ENCODE measurements around the gene GLT1D1.

The GLT1D1 gene

GRCh38 chr12:128856035-128856790 lies 2.9 kb downstream of the GLT1D1 start:
- no peak for DNase-seq (ENCODE audit: low spot score)

DNA sequence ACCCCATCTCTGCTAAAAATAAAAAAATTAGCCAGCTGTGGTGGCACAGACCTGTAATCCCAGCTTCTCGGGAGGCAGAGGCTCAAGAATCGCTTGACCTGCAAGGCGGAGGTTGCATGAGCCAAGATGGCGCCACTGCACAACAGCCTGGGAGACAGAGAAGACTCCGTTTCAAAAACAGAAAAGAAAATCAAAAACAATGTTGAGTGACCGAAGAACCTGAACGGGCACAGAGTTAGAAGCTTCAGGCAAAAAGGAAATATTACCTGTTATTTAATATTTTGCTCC lies 3.5 kb downstream of the GLT1D1 start:
- no peak for DNase-seq (ENCODE audit: low spot score)

GRCh38 chr12:128857133-128857763 lies 4.0 kb downstream of the GLT1D1 start:
- no peak for DNase-seq (ENCODE audit: low spot score)

- DNase-seq (ENCODE audit: low spot score), result no peak
Observed at GRCh38 chr12:128859311-128859710, 6.0 kb downstream of the GLT1D1 start.

GRCh38 chr12:128861226-128862016 lies 8.1 kb downstream of the GLT1D1 start:
- peak; percentile 49 for DNase-seq (ENCODE audit: low spot score)

- no peak for DNase-seq (ENCODE audit: low spot score)
Observed at GRCh38 chr12:128863957-128864356, 10.7 kb downstream of the GLT1D1 start.

DNA sequence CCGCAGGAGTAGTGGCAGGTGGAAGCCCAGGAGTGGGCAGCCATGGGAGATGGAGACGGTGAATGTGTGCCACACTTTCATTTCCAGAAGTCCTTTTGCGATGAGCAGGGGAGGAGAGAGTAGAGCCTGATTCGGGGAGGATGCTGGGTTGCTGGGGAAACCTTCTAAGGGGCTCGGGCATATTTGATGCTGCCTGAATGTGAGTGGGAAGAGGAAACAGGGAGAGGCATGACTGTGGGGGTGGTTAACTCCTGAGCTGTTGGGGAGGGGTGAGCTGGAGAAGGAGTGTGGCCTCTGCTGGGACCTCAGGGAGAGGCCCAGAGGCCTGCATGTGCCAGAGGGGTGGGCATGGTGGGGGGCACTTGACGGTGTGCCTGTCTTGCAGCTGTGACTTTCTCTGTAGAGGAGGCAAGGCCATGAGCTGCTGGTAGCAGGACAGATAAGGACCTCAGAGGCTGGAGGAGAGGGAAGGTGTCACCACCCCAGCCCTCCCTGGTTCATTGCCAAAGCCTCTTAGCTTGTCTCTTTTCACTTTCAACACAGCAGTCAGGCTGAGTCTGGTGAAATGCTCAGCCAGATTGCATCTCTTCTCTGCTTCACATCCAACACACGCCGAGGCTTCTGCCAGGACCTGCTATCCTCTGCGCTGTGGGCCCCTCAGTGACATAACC lies 11.4 kb downstream of the GLT1D1 start:
- no peak for DNase-seq (ENCODE audit: low spot score)

- DNase-seq (ENCODE audit: low spot score), result no peak
Observed at GRCh38 chr12:128867466-128867865, 14.2 kb downstream of the GLT1D1 start.

DNA sequence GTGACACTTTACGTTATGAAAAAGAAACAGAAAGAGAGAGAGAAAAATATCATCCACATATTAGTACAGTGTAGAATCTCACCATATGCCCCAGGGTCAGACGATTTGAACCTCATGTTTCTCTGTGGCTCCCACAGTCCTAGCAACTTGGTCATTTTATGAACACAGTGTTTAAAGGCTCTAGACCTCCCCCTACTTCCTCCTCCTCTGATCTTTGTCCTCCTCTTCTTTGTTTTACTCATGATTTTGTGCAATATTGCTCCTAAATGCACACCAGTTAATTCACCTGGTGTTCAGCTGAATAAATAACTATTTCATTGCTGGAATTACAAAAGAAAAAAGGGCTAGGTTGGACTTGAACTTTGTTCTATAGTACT lies 18.2 kb downstream of the GLT1D1 start:
- DNase-seq (ENCODE audit: low spot score), result no peak

DNA sequence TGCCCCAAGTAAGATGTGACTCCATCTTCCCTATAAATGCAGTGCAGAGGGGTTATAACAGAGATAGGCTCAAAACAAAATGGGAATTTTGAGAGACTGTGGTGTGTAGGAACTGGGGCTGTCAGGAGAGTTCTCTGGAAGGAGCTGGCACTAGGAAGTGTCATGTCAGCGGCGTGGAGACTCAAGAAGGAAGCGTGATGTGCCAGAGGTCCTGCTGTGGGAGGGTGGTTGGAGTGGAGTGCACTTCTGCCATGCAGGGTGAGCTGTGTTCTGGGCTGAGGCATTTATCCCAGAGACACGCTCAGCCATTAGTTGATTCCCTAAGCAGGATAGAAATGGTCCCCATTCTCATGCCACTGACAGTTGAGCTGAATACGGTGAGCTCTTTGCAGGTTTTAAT lies 19.0 kb downstream of the GLT1D1 start:
- no peak for DNase-seq (ENCODE audit: low spot score)

- DNase-seq (ENCODE audit: low spot score), result no peak
Observed at GRCh38 chr12:128876559-128876958, 23.3 kb downstream of the GLT1D1 start.

GRCh38 chr12:128879898-128880764 lies 26.9 kb downstream of the GLT1D1 start:
- DNase-seq (ENCODE audit: low spot score), result no peak

DNA sequence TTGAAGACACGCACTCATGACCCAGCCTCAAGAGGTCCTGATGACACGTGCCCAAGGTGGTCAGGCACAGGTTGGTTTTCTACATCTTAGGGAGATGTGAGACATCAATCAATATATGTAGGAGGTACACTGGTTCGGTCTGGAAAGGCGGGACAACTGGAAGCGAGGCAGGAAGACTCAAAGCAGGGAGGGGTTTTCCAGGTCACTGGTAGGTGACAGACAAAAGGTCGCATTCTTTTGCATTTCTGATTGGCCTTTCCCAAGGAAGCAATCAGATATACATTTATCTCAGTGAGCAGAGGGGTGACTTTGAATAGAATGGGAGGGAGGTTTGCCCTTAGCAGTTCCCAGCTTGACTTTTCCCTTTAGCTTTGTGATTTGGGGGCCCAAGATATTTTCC lies 38.6 kb downstream of the GLT1D1 start:
- no peak for DNase-seq (ENCODE audit: low spot score)

- no peak for DNase-seq (ENCODE audit: low spot score)
Observed at GRCh38 chr12:128903236-128903635, 50.0 kb downstream of the GLT1D1 start.

- peak; percentile 8 for DNase-seq (ENCODE audit: low spot score)
Observed at GRCh38 chr12:128905003-128905544, 51.8 kb downstream of the GLT1D1 start.

DNA sequence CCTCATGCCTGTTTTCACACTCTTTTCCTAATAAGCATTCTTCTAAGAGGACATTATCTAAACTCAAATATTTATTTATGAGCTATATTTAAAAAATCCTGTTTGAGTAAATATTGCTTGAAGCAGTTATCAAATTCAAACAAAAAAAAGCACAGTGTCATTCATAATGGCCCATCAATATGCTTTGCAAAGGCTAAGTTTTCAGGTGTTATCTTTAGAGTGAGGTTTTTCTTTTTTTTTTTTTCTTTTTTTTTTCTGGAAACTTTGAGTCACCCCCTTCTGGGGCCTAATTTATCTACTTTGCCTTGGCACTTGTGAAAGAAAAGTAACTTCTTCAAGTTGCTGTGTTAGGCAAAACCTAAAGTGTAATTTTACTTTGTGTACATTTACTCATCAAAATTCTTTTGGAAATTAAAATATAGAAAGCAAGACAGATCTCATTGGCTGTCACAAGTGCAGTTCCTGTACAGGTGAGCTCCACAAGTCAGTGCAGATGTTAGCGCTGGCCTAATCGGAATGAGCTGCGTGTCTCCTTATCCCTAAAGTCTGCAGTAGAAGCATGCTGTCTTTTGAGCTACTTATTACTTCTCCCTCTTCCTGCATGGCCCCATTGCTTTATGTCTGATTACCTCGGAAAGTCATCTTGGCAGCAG lies 53.3 kb downstream of the GLT1D1 start:
- DNase-seq (ENCODE audit: low spot score), result no peak

GRCh38 chr12:128908254-128908653 lies 55.0 kb downstream of the GLT1D1 start:
- DNase-seq (ENCODE audit: low spot score), result no peak

- DNase-seq (ENCODE audit: low spot score), result no peak
Observed at GRCh38 chr12:128909653-128910052, 56.4 kb downstream of the GLT1D1 start.

DNA sequence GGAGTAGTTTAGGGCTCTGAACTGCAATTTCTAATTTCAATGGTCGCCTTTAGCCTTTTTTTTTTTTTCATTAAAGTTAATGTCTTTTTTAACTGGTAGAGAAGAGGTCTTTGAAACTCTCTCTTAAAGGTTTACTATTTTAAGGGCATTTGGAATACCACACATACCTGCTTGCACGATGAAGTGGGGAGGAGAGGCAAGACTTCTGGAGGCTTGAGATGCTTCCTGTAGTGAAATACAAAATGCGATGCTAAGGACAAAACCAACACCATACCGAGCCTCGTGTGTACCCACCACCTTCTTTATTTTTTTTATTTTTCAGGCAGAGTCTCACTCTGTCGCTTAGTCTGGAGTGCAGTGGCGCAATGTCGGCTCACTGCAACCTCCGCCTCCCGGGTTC lies 57.4 kb downstream of the GLT1D1 start:
- DNase-seq (ENCODE audit: low spot score), result no peak

DNA sequence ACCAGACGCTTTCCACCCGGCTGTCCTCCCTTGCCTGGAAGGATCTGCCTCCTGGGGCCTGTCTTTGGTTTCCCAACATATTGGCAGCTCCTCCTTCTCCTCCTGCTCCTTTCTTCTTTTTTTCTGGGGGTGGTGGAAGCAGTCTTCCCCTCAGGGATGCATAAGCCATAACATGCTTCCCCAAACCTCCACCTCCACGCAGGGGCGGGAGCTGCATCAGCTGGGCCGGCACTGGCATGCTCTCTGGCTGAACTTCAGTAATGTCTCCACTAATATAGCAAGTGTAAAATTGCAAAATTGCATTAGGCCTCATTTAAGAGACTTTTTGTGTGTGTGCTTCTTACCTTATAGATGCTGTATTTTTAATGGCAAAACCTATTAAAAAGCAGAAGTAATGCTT lies 58.6 kb downstream of the GLT1D1 start:
- DNase-seq (ENCODE audit: low spot score), result no peak

Data from HuH-7 (cell line).